Ecto neural progenitor cell (in vitro differentiated cells): ENCODE data around the gene CCR6.
A peak's percentile ranks its signal among the peaks of the same experiment; 100 is the strongest.
"Not testable (repeated sequence)": the region's sequence is repeated elsewhere in the genome, so short reads cannot be mapped to it uniquely, and the experiment has no call there.

Experiments used
- DNase-seq: peaks from one replicate; pipeline ENCODE4 v3.0.0-alpha.2; 2018; ENCODE audit warnings: low spot score

Gene CCR6

GRCh38 chr6:167143041-167143440 is 20.1 kb downstream of the CCR6 start:
- no peak for DNase-seq

GRCh38 chr6:167145461-167145860 is 22.6 kb downstream of the CCR6 start:
- no peak for DNase-seq

GRCh38 chr6:167146135-167146534 is 23.2 kb downstream of the CCR6 start:
- no peak for DNase-seq

DNA sequence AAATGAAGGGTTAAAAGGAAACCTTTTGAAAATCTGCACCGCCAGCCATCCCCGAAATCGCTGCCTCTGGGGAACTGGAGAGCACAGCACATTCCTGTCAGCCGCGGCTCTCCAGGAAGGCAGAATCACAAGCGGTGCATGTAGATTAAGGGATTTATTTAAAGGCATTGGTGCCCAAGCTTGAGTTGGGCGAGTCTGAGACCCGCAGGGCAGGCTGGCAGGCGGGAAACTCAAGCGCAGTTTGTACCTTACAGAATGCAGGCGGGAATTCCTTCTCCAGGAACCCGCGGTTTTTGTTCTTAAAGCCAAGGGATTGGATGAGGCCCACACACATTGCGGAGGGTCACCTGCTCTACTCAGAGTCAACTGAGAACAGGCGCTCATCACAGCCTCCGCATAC is 24.1 kb downstream of the CCR6 start:
- peak; percentile 63 for DNase-seq

GRCh38 chr6:167148021-167148420 is 25.1 kb downstream of the CCR6 start:
- DNase-seq, result no peak

- no peak for DNase-seq
Observed at GRCh38 chr6:167148997-167149396, 26.1 kb downstream of the CCR6 start.

DNA sequence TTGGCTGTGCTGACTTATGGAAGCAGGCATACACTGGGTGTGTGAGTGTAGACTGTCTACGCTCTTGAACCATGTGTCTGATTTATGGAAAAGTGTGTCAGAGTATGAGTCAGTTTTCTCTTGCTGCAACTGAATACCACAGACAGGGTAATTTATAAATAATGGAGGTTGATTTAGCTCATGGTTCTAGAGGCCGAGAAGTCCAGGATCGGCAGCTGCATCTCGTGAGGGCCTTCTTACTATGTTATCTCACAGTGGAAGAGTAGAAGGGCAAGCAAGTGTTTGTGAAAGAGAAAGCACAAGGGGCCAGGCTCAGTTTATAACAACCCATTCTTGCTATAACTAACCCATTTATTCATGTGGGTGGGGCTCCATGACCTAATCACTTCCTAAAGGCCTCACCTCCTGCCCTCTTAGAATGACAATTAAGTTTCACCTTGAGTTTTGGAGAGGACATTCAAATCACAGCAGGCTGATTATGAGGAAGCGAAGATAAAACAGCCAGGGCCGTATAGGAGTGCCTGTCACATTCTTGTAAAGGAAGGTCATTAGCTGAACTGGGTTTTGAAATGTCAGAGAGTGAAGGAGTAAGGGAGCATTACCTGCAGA is 28.1 kb downstream of the CCR6 start:
- DNase-seq, result no peak

- DNase-seq, result no peak
Observed at GRCh38 chr6:167151648-167152047, 28.8 kb downstream of the CCR6 start.

GRCh38 chr6:167152862-167153261 is 30.0 kb downstream of the CCR6 start:
- DNase-seq, result no peak

DNA sequence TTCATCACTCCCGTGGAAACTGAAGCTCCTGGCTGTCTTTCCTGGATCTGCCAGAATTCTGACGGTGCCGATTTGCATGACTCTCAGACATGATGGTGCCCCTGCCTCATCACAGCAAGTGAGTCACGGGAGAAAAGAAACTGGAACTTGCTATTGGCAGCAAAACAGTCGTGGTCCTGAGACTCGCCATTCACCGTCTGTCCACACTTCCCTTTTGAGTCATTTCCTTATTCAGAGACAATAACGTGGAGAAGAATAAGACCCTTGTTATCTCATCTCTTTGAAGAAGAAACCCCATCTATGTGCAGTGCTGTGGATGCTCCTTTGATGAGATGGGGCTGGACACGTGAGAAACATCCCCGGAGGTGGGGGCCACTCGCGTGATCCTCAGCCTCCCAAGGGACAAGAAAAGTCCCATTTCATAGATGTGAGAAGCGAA is 30.6 kb downstream of the CCR6 start:
- DNase-seq, result no peak

DNA sequence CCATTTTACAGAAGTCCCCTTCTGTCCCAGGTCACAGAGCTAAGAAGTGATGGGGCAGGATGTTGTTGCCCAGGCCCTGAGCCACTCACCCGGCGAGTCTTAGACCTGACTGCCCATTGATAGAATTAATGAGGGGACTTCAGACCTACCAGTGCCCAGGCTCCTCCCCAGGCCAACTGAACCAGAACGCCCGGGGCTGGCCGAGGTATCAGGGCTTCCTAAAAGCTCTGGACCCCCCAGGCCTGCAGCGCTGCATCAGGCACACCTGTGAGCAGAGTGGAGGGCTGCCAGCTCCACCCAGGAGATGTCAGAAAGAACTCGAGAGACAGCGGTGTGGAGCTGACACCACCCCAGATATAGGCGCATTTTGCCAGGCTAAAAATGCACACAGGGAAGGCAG is 31.4 kb downstream of the CCR6 start:
- DNase-seq, result no peak

- no peak for DNase-seq
Observed at GRCh38 chr6:167154895-167155294, 32.0 kb downstream of the CCR6 start.

DNA sequence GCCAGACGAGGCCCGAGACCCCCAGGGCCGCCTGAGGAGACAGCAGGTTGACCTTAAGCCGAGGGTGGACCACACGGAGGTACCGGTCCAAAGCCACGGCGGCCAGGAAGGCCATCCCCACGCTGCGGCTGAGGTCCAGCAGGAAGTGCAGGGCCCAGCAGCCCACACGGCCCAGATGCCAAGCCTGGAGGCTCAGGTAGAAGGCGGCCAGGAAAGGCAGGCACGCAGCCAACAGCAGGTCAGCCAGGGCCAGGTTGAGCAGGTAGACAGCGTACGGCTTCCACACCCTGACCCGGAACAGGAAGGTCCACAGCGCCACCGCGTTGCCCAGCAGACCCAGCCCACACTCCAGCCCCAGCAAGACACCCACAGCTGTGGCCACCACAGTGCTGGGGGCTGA is 34.5 kb downstream of the CCR6 start:
- DNase-seq, result no peak

DNA sequence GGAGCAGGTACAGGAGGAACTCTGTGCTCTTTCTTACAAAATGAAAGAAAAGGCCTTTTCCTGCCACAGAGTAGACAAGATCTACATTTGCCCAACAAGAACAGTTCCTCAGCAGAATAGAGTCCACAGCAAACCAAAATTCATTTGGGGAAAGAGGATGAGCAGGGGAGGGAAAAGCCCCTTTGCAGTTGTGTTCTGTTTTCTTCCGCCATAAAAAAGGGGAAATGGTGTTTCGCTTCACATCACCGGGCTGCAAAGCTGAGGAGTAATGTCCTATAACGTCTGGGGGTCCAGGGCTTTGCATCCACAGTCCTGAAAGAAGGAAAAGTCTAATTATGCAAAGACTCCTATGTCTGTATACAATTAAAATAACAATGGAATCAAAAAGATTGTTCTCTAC is 35.0 kb downstream of the CCR6 start, which contains the start of gene GPR31:
Gene GPR31 (minus strand): TSS at position 118 of the 400 bp plus-strand sequence. CDS start 149 bp downstream, outside the sequence.
- no peak for DNase-seq

GRCh38 chr6:167161851-167162467 is 39.1 kb downstream of the CCR6 start:
- no peak for DNase-seq

GRCh38 chr6:167162591-167162990 is 39.7 kb downstream of the CCR6 start:
- no peak for DNase-seq

GRCh38 chr6:167163476-167164011 is 40.6 kb downstream of the CCR6 start:
- no peak for DNase-seq

- DNase-seq, result no peak
Observed at GRCh38 chr6:167164261-167164660, 41.4 kb downstream of the CCR6 start.

- no peak for DNase-seq
Observed at GRCh38 chr6:167165858-167166471, 43.1 kb downstream of the CCR6 start.

DNA sequence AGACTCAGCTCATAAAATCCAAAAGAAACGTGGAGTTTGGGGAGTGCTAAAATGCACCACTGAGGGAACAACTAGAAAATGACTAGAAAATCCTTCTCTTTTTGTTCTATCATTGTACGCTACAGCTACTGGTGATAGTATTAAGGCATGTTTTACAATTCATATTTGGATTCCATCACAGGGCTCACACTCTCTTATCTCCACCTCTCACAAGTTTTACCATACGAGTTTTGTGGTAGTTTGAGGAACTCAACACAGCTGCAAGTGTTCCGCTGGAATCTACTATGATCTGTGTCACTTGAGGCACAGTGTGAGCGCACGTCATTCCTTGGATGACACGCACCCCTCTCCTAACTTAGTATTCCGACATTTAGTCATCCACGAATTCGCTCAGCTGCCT is 44.8 kb downstream of the CCR6 start:
- not testable (repeated sequence) for DNase-seq

DNA sequence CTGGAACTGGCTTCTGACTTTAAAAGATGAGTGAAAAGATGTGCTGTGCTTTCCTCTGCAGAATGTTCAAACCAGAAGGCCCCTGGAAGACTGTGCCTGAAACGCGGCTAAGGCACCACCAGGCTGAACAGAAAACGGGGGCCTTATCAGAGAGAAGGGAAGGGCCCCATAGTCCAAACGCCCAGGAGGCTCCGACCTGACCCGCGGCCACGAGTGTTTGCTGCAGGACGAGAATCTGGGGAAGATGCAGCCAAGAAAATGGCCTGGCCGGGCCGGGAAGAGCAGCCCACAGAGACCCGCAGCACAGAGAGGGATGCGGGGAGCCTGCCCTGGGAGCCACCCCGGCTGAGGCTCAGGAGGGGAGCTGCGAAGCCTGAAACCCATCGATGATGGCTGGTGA is 45.4 kb downstream of the CCR6 start:
- DNase-seq, result not testable (repeated sequence)

- DNase-seq, result not testable (repeated sequence)
Observed at GRCh38 chr6:167169867-167170266, 47.0 kb downstream of the CCR6 start.

DNA sequence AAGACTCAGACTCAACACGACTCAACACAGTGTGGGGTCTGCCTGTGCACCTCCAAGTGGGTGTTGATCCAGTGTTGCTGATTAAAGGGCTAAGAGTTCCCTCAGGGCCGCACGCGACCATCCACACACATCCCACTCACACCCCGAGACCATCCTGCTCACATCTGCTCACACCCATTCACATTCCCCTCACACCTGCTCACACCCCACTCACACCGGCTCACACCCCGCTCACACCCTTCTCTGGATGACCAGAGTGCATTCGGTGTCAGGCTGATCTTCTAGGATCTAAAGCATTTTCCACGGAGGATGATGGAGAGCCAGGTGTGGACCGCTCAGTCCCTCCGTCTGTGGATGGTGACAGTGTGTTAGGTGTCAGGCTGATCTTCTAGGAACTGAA is 48.4 kb downstream of the CCR6 start:
- not testable (repeated sequence) for DNase-seq
